HEK293T (cell line): ENCODE results near the gene GATAD2A.

Source experiments
- CTCF ChIA-PET: fragments of 350-600 bp; formaldehyde crosslinking; extraction: SDS; loops from one replicate; lab custom pipeline; 2021; ENCODE audit warnings: antibody characterized with exemption, inconsistent platforms; lab: Yijun Ruan, JAX
- POLR2A ChIA-PET: fragments of 350-600 bp; formaldehyde crosslinking; extraction: SDS; loops from one replicate; lab custom pipeline; 2020; ENCODE audit warnings: antibody characterized with exemption, inconsistent platforms; lab: Yijun Ruan, JAX
- DNase-seq: peaks from one replicate; pipeline ENCODE4 v3.0.0; 2012; ENCODE audit warnings: mixed read lengths; ENCODE audit errors: extremely low spot score
- ARNT ChIP-seq: fragments of 450-650 bp; IDR thresholded peaks from 2 replicates; pipeline ENCODE4 v1.6.1; 2017; ENCODE audit warnings: mild to moderate bottlenecking
- BHLHE40 ChIP-seq: fragments of 450-650 bp; IDR thresholded peaks from 2 replicates; pipeline ENCODE4 v1.6.1; 2016; ENCODE audit warnings: mild to moderate bottlenecking, moderate library complexity, borderline replicate concordance
- CTBP1 ChIP-seq: fragments of 450-650 bp; IDR thresholded peaks from 2 replicates; pipeline ENCODE4 v1.6.1; 2016; ENCODE audit warnings: borderline replicate concordance
- ELF4 ChIP-seq: fragments of 450-650 bp; IDR thresholded peaks from 2 replicates; pipeline ENCODE4 v1.6.1; 2017; ENCODE audit warnings: antibody characterized with exemption
- FOXA1 ChIP-seq: fragments of 450-650 bp; IDR thresholded peaks from 2 replicates; pipeline ENCODE4 v1.6.1; 2016; ENCODE audit warnings: mild to moderate bottlenecking
- FOXK2 ChIP-seq: fragments of 450-650 bp; IDR thresholded peaks from 2 replicates; pipeline ENCODE4 v1.6.1; 2016; ENCODE audit warnings: mild to moderate bottlenecking
- FOXM1 ChIP-seq: fragments of 450-650 bp; IDR thresholded peaks from 2 replicates; pipeline ENCODE4 v1.6.1; 2017; ENCODE audit warnings: mild to moderate bottlenecking, borderline replicate concordance
- HDGF ChIP-seq: fragments of 450-650 bp; IDR thresholded peaks from 2 replicates; pipeline ENCODE4 v1.6.1; 2017; ENCODE audit warnings: antibody characterized with exemption, borderline replicate concordance
- L3MBTL2 ChIP-seq: fragments of 450-650 bp; conservative IDR thresholded peaks from 2 replicates; pipeline ENCODE4 v1.6.1; 2016; ENCODE audit warnings: mild to moderate bottlenecking
- LEF1 ChIP-seq: fragments of 450-650 bp; IDR thresholded peaks from 2 replicates; pipeline ENCODE4 v1.6.1; 2017; ENCODE audit warnings: mild to moderate bottlenecking, borderline replicate concordance
- NFRKB ChIP-seq: fragments of 450-650 bp; IDR thresholded peaks from 2 replicates; pipeline ENCODE4 v1.6.1; 2016; ENCODE audit warnings: mild to moderate bottlenecking, moderate library complexity
- SUZ12 ChIP-seq: fragments of 450-650 bp; IDR thresholded peaks from 2 replicates; pipeline ENCODE4 v1.6.1; 2016; ENCODE audit warnings: mild to moderate bottlenecking
- TARDBP ChIP-seq: fragments of 450-650 bp; IDR thresholded peaks from 2 replicates; pipeline ENCODE4 v1.6.1; 2016
- ZNF384 ChIP-seq: fragments of 450-650 bp; IDR thresholded peaks from 2 replicates; pipeline ENCODE4 v1.6.1; 2016
- TF ChIP-seq, protein P1 (sequence below): fragments of 450-650 bp; IDR thresholded peaks from 2 replicates; pipeline ENCODE4 v1.6.1; 2016

The GATAD2A gene

DNA sequence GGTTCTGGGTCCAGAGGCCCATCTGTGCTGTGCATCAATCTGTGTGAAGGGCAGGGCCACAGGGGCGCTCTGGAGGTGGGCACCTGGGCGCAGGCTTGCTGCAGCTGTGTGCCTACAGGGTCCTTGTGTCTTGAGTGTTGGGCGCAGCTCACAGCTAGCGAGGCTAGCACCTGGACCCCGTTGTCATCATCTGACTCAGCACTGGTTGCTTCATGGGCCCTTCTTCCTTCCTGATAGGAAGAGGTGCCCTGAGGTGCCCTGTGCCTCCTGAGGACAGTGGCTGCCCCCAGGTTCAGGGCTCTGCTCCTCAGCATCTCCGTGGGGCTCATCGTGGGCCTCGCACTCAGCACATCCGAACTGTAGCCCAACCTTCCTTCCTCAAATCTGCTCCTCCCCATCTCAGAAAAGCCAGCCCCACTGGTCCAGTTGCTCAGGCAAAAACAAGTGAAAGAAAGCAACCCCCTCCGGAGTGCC, 54.8 kb downstream of the GATAD2A start:
- no peak for TF ChIP-seq HDGF
- TF ChIP-seq FOXA1: no peak
- no peak for TF ChIP-seq ARNT
- no peak for TF ChIP-seq TARDBP
- no peak for TF ChIP-seq ZNF384
- no peak for TF ChIP-seq BHLHE40
- no peak for TF ChIP-seq CTBP1
- no peak for TF ChIP-seq LEF1
- no peak for TF ChIP-seq NFRKB
- TF ChIP-seq, protein P1, sequence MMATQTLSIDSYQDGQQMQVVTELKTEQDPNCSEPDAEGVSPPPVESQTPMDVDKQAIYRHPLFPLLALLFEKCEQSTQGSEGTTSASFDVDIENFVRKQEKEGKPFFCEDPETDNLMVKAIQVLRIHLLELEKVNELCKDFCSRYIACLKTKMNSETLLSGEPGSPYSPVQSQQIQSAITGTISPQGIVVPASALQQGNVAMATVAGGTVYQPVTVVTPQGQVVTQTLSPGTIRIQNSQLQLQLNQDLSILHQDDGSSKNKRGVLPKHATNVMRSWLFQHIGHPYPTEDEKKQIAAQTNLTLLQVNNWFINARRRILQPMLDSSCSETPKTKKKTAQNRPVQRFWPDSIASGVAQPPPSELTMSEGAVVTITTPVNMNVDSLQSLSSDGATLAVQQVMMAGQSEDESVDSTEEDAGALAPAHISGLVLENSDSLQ: no peak
- no peak for TF ChIP-seq FOXK2
- no peak for TF ChIP-seq ELF4
- no peak for DNase-seq
- ChIA-PET POLR2A (no interaction called here), CTCF (interaction anchor here (0.6 kb wide), 1 partner anchor 99 kb away, joined by 4 read pairs; no protein-coding TSS in a partner anchor)

DNA sequence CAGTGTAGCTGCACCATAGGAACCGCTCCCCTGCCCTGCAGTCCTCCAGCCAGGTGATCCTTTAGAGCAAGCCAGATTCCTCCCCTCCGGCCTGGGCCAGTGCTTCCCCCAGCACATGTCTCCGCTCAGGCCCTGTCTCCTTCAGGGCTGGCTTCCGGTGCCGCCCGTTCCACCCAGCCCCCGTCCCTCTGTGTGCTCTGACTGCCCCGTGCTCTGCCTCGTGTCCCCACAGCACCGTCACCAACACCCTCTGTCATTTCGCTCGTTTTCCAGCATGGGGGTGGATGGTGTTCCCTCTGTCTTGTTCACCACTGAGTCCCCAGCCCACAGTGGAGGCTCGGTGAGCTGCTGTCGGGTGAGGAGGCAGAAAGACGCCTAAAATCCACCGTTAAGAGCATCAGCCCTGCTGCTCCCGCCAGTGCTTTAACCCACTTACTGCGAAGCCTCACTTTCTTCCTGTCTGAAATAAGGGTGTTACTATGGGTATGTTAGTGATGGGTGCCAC, 55.3 kb downstream of the GATAD2A start:
- POLR2A ChIA-PET: interaction anchor here (0.6 kb wide), 1 partner anchor 27 kb away, joined by 3 read pairs; no protein-coding TSS in a partner anchor
- no peak for DNase-seq
- no peak for TF ChIP-seq L3MBTL2
- no peak for TF ChIP-seq HDGF
- no peak for TF ChIP-seq FOXA1
- no peak for TF ChIP-seq SUZ12
- no peak for TF ChIP-seq FOXK2
- no peak for TF ChIP-seq NFRKB
- TF ChIP-seq LEF1: no peak
- no peak for TF ChIP-seq FOXM1
- no peak for TF ChIP-seq ELF4
- CTCF ChIA-PET: interaction anchor here (0.6 kb wide), 1 partner anchor 45 kb away, joined by 3 read pairs; no protein-coding TSS in a partner anchor

DNA sequence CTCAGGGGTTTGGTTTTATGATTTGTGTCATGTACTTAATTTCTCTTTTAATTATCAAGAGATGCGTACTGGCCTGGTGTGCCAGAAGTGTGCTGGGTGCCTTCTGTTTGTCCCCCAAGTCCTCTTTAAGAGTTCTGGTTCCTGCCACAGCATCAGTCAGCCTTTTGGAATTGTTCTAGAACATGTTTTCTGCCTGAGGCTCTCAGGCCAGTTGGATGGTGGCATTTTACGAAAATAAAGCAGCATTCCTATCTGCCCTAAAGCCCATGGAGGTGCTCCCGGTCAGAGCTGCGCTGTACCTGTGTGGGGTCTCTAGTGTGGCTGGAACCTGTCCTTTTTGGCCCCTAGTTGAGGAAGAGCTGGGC, 55.8 kb downstream of the GATAD2A start:
- no peak for TF ChIP-seq CTBP1
- ChIA-PET POLR2A (interaction anchor here (0.6 kb wide), 1 partner anchor 27 kb away, joined by 3 read pairs; no protein-coding TSS in a partner anchor), CTCF (interaction anchor here (0.6 to 2.0 kb wide), 2 partner anchors 14 to 46 kb away, joined by 3 to 7 read pairs; no protein-coding TSS in a partner anchor)
- DNase-seq: no peak

DNA sequence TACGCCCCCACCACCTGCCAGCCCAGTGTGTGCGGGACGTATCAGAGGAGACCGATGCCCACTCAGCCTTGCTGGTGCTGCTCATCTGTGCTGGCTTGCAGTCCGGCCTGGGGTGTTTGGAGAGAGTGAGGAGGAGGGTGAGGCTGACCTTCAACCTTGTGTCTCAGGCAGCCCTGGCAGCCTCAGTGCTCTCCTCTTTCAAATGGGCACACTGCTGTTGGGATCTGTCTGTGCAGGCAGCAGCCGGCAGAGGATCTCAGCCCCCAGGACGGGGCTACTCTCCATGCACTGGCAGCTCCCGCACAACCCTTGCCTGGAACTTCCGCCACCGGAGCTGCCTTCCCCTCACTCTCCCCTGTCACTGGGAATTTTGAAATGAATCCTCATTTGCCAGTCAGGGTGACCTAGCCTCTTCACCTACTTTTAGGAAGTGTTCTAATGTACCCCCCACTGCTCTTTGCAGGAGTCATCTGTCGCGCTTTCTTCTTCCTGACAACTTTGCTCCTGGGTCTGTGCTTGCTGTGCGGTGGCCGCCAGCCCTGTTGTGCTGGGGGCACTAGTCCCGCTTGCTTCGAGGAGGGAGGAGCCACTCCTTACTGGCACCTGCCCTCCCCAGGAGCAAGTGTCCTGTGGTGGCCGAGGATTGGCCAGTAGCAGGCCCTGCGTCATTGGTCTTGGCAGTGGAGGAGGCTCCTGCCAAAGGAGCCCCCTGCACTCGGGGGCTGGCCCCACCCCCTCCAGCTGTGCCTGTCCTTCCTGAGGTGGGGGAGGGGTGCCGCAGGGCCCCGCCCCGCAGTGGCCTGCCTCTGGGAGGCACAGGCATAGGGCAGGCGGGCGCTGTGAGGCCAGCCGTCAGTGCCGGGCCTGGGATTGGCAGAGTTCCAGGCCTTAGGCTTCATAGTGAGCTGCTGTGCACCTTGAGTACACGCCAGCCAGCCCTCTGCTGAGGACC, 56.5 kb downstream of the GATAD2A start:
- ChIA-PET CTCF (interaction anchor here (0.6 to 2.0 kb wide), 2 partner anchors 14 to 46 kb away, joined by 3 to 7 read pairs; no protein-coding TSS in a partner anchor), POLR2A (no interaction called here)
- no peak for DNase-seq
- no peak for TF ChIP-seq ZNF384
- TF ChIP-seq FOXA1: no peak
- TF ChIP-seq ARNT: no peak
- no peak for TF ChIP-seq ELF4
- TF ChIP-seq TARDBP: no peak

DNA sequence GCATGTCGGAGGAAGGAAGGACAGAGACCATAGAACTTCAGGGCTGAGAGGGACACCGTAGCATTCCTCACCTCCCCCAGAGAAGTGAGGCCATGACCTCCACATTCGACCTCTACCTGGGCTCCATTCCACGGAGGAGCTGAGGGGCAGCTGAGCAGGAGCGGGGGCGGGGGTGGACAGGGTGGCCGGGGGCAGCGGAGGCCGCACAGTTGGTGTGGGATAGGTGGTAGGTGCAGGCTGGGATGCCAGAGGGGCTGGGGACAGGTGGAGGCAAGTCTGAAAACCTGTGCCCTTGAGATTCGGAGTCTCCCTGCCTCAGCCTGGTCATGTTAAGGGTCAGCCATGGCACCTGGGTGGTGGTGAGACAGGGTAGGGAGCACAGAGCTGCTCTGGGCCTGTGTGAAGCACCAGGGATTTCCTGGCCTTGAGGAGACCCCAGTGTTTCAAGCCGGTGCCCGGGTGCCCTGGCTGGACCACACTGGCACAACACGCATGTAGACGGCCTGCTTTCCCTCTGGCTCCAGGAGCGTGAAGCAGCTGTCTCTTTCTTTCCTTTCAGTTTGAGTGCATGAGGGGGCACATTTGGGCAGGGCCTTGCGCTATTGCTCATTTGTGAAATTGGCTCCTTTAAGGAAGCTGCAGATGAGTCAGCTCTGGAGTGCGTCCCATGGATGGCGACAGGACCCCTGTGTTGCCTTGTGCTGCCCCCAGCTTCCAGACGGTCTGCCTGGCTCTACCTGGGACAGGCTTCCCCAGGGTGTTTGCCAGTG, 58.1 kb downstream of the GATAD2A start:
- no peak for TF ChIP-seq TARDBP
- TF ChIP-seq LEF1: no peak
- no peak for TF ChIP-seq FOXA1
- TF ChIP-seq NFRKB: no peak
- TF ChIP-seq L3MBTL2: no peak
- no peak for DNase-seq
- POLR2A ChIA-PET: no interaction called here
- CTCF ChIA-PET: interaction anchor here (2.0 kb wide), 1 partner anchor 12 kb away, joined by 7 read pairs; no protein-coding TSS in a partner anchor

DNA sequence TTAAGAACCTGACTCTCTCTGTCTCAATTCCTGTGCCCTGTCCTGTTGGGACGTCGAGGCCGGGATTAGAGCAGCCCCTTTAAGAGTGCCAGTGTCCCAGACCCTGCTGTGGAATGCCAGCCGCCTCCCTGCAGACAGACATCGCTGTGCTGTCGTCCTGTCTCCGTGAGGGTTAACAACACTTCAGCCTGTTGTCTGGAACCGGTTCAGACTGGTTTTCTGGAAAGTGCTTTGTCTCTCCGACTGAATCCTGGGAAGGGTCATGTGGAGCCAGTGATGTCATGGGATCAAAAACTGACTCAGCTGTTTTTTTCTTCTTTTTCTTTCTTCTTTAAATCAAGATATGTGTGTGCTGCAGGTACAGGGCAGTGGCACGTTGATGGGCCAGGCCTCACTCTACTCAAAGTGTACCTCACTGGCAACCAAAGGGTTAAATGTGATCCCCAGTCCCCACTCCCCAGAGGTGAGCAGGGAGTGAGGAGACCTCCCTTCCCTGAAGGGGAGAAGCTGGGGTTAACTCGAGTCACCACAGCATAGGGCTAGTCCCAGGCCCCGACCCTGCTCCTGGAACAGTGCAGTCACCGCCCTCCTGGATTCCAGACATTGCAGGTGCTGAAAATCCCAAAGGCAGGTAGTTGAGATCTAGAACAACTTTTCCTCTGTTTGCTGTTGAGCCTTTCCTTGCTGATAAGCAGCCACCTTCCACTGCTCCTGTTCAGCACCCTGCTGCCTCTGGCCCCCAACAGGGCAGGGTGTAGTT, 59.0 kb downstream of the GATAD2A start:
- POLR2A ChIA-PET: no interaction called here
- CTCF ChIA-PET: no interaction called here
- TF ChIP-seq, protein P1: no peak
- TF ChIP-seq HDGF: no peak
- TF ChIP-seq TARDBP: no peak
- no peak for DNase-seq
